Measurements from ENCODE around the gene ACACB.

The ACACB gene

DNA sequence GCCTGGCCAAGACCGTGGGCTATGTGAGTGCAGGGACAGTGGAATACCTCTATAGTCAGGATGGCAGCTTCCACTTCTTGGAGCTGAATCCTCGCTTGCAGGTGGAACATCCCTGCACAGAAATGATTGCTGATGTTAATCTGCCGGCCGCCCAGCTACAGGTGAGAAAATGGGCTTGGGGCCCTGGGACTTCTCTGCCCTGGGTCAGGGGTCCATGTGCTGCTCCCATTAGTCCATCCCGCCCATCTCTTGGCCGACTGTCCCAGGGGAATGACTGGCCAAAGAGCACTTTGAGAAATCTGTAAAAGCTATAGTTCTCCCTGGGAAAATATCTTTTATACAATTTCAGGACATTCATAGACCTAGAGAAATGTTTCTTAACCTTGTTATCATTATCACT lies 63.5 kb downstream of the ACACB start:
- TF ChIP-seq CTCF (IDR thresholded peaks at IDR 0.05; ENCODE audit: low read depth, low read length) = no peak
- no peak for DNase-seq (ENCODE audit: low read depth in 2 of 2)

GRCh38 chr12:109182041-109182839 lies 65.9 kb downstream of the ACACB start:
- no peak overlapping the region for H3K4me3 ChIP-seq (replicated peaks in 1 of 2; ENCODE audit: low read depth in 2 of 2, low read length in 2 of 2)
- no peak for DNase-seq (ENCODE audit: low read depth in 2 of 2)
- TF ChIP-seq CTCF (IDR thresholded peaks at IDR 0.05; ENCODE audit: low read depth, low read length) = no peak

More for the DNA sequence above, 63.5 kb downstream of the ACACB start:
- no peak overlapping the region for H3K4me3 ChIP-seq (replicated peaks in 1 of 2; ENCODE audit: low read depth in 2 of 2, low read length in 2 of 2)

DNA sequence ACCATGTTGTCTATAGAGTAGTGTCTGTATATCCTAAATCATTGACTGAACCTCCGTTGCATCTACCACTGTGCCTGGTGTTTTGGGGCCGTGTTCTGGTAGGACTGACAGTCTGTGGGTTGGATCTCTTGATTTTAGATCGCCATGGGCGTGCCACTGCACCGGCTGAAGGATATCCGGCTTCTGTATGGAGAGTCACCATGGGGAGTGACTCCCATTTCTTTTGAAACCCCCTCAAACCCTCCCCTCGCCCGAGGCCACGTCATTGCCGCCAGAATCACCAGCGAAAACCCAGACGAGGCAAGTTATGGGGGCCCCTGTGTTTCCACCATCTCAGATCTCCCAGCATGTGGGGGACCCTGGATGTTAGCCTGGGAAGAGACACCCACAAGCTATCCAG lies 69.1 kb downstream of the ACACB start:
- no peak for TF ChIP-seq CTCF (IDR thresholded peaks at IDR 0.05; ENCODE audit: low read depth, low read length)
- no peak for DNase-seq (ENCODE audit: low read depth in 2 of 2)
- no peak overlapping the region for H3K4me3 ChIP-seq (replicated peaks in 1 of 2; ENCODE audit: low read depth in 2 of 2, low read length in 2 of 2)

DNA sequence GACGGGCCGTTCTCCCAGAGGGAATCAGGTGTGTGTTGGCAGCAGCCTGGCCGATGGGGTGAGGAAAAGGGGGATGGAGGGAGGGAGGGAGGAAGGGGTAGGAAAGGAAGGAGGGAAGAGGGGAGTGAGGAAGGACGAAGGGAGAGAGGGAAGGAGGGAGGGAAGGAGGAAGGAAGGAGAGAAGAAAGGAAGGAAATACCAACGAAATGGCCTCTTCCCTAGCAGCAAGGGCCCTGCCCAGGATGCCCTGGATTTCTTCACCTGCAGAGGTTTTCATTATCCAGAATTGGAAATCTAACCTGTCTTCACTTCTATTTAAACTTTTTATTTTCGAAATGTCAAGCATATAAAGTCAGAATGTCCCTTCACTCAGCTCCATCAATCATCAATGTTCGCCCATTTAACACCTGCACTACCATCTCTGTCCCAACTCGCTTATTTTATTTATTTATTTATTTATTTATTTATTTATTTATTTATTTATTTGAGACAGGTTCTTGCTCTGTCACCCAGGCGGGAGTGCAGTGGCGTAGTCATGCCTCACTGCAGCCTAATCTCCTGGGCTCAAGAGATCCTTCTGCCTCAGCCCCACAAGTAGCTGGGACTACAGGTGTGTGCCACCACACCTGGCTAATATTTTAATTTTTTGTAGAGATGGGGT lies 70.7 kb downstream of the ACACB start:
- no peak for TF ChIP-seq CTCF (IDR thresholded peaks at IDR 0.05; ENCODE audit: low read depth, low read length)
- H3K4me3 ChIP-seq (replicated peaks in 1 of 2; ENCODE audit: low read depth in 2 of 2, low read length in 2 of 2) = no peak overlapping the region
- no peak for DNase-seq (ENCODE audit: low read depth in 2 of 2)

DNA sequence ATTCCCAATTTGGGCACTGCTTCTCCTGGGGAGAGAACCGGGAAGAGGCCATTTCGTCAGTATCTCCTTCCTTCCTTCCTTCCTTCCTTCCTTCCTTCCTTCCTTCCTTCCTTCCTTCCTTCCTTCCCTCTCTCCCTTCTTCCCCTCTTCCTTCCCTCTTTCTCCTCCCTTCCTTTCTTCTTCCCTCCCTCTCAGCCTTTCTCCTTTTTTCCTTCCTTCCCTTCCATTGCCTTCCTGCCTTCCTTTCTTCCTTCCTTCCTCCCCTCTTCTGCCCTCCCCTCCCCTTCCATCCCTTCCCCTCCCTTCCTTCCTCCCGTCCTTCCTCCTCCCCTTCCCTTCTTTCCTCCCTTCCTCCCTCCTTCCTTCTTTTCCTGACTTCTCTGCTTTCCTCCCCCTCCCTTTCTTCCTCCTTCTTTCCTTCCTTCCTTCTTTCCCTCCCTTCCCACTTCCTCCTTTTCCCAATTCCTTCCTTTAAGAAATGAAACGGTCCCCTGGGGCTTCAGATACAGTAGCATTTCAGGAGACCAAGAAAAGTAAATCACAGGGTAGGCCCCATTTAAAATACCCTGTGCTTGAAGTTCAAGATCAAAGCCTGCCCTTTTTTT lies 71.8 kb downstream of the ACACB start:
- DNase-seq (ENCODE audit: low read depth in 2 of 2) = no peak
- no peak overlapping the region for H3K4me3 ChIP-seq (replicated peaks in 1 of 2; ENCODE audit: low read depth in 2 of 2, low read length in 2 of 2)
- no peak for TF ChIP-seq CTCF (IDR thresholded peaks at IDR 0.05; ENCODE audit: low read depth, low read length)

DNA sequence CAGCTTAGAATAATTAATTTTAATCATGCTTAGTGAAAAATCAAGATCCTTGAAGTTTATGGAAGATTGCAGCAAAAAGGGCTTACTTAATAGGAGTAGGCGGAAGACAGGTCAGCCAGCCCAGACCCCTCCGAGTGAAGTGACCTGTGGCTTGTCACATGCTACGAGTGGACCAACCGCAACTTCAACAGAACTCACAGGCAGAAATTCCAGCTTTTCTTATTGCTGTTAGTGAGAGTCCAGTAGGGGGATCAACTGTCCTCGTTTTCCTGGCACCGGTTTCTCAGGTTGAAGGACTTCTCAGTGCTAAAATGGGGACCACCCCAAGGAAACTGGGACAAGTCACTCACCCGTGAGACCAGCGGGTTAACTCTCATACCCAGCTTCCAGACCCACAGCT lies 72.9 kb downstream of the ACACB start:
- TF ChIP-seq CTCF (IDR thresholded peaks at IDR 0.05; ENCODE audit: low read depth, low read length) = no peak
- no peak for DNase-seq (ENCODE audit: low read depth in 2 of 2)

More for the DNA sequence above, 72.9 kb downstream of the ACACB start:
- H3K4me3 ChIP-seq (replicated peaks in 1 of 2; ENCODE audit: low read depth in 2 of 2, low read length in 2 of 2) = no peak overlapping the region

All from cardiac fibroblast (primary cell).